Measurements from ENCODE around the gene SLX4. TPM values are rescaled to one million over a fixed set of nuclear protein-coding genes. Genes with fewer than 3 reads are reported as not detected.

Gene SLX4
- total and polyA plus RNA-seq, 5 experiments from 2014 or later: 0.32 to 8.6 (median 1.2) TPM

DNA sequence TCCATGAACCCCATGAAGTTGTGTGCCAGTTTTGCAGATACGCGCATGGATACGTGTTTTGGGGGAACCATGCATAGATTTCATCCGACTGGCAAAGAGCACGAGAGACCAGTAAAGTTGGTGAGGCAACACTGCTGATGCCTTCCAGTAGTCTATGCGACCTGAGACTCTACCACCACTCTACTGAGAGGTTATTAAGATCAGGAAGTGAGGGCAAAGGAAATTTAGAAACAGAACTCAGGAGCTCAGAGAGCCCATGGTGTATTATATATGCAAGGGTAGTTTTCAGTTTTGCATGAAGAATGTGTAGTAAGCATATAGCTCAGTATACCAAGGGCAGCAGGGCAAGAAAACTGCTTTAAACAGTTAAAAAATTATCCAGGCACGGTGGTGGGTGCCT lies 4.2 kb downstream of the SLX4 start:
- no peak for ATAC-seq
- no peak for DNase-seq
- H3K27ac Mint-ChIP-seq: peak overlapping the region in 1 of 10 donors; percentile 25
- H3K36me3 Mint-ChIP-seq: peaks cover 0 to 38% (median 8%) of the 10 kb centered on the region in 3 donors
- no peak overlapping the region for H3K4me3 Mint-ChIP-seq
- POLR2A ChIA-PET: interaction anchor here (0.6 kb wide), 1 partner anchor 51 kb away, joined by 4 read pairs; no protein-coding TSS in a partner anchor
- H3K27me3 Mint-ChIP-seq: no peaks in the 10 kb centered on the region
- H3K4me1 Mint-ChIP-seq: peaks cover 10 to 31% (median 26%) of the 10 kb centered on the region in 4 donors
- H3K9me3 Mint-ChIP-seq: no peaks in the 10 kb centered on the region

DNA sequence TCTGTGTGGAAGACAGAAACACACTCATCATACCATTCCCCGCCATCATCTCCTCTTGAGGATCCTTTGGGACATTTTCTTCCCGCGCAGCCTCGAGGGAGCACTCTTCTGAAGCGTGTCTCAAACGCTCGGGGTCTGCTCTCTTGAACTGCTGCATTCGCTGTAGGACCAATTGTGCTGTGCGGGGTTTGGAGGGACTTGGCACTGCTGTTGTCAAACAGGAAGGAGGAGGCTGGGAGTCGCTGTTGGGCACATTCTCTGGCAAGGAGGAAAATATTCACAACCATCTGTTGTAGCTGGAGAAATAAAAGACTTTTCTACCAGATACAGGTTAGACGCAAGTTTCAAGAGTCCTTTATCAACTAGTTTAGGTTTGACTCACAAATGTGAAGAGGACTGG lies 5.0 kb downstream of the SLX4 start:
- Mint-ChIP-seq H3K27ac (no peak overlapping the region), H3K4me1 (peaks cover 5 to 24% (median 20%) of the 10 kb centered on the region in 4 donors), H3K36me3 (peaks cover 0 to 44% (median 13%) of the 10 kb centered on the region in 3 donors), H3K4me3 (no peak overlapping the region), H3K27me3 (no peaks in the 10 kb centered on the region), H3K9me3 (no peaks in the 10 kb centered on the region)
- ATAC-seq: no peak
- no peak for DNase-seq
- POLR2A ChIA-PET: interaction anchor here (0.6 kb wide), 1 partner anchor 51 kb away, joined by 4 read pairs; no protein-coding TSS in a partner anchor

DNA sequence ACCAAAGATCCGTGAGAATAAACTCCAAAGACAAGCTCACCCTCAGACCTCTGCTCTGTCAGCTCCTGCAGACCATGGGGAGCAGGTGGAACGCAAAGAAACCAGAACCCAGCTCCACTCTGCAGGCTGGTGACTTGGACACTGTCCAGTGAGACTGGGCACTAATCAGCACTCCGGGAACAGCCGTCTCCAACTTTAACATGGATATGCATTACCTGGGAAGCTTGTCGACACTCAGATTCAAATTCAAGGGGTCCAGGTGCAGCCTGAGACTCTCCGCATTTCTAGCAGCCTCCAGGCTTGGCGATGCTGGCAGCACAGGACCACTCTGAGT lies 9.1 kb downstream of the SLX4 start:
- Mint-ChIP-seq H3K4me3 (no peak overlapping the region), H3K27ac (no peak overlapping the region), H3K4me1 (peaks cover 0 to 9% (median 7%) of the 10 kb centered on the region in 4 donors), H3K9me3 (no peaks in the 10 kb centered on the region), H3K27me3 (no peaks in the 10 kb centered on the region), H3K36me3 (peaks cover 0 to 58% (median 23%) of the 10 kb centered on the region in 3 donors)
- POLR2A ChIA-PET: no interaction called here
- DNase-seq (no peak), ATAC-seq (no peak)

GRCh38 chr16:3601614-3602319 lies 9.6 kb downstream of the SLX4 start:
- POLR2A ChIA-PET: no interaction called here
- H3K27ac Mint-ChIP-seq: no peak overlapping the region
- no peaks in the 10 kb centered on the region for H3K27me3 Mint-ChIP-seq
- DNase-seq (no peak), ATAC-seq (no peak)
- no peaks in the 10 kb centered on the region for H3K9me3 Mint-ChIP-seq
- no peak overlapping the region for H3K4me3 Mint-ChIP-seq
- peaks cover 0 to 9% (median 5%) of the 10 kb centered on the region in 4 donors for H3K4me1 Mint-ChIP-seq
- peaks cover 0 to 60% (median 23%) of the 10 kb centered on the region in 3 donors for H3K36me3 Mint-ChIP-seq

DNA sequence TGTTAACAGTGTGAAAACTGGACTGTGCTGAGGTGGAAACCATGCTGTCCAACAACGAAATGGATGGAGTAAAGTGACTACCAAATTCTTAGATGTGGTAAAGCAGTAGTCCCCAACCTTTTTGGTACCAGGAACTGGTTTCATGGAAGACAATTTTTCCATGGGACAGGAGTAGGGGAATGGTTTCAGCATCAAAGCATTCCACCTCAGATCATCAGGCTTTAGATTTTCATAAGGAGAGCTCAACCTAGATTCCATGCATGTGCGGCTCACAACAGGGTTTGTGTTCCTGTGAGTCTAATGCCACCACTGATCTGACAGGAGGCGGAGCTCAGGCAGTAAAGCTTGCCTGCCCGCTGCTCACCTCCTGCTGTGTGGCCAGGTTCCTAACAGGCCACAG lies 11.5 kb downstream of the SLX4 start:
- DNase-seq (no peak), ATAC-seq (no peak)
- H3K36me3 Mint-ChIP-seq: peaks cover 0 to 46% (median 16%) of the 10 kb centered on the region in 3 donors
- H3K9me3 Mint-ChIP-seq: no peaks in the 10 kb centered on the region
- no peak overlapping the region for H3K27ac Mint-ChIP-seq
- H3K4me3 Mint-ChIP-seq: no peak overlapping the region
- peaks cover 0 to 6% (median 0%) of the 10 kb centered on the region in 4 donors for H3K4me1 Mint-ChIP-seq
- POLR2A ChIA-PET: no interaction called here
- no peaks in the 10 kb centered on the region for H3K27me3 Mint-ChIP-seq

GRCh38 chr16:3599121-3599520 lies 12.3 kb downstream of the SLX4 start:
- no peak for DNase-seq
- Mint-ChIP-seq H3K9me3 (no peaks in the 10 kb centered on the region), H3K27ac (no peak overlapping the region), H3K27me3 (no peaks in the 10 kb centered on the region), H3K36me3 (peaks cover 0 to 42% (median 16%) of the 10 kb centered on the region in 3 donors), H3K4me1 (peaks cover 0 to 6% (median 0%) of the 10 kb centered on the region in 4 donors), H3K4me3 (no peak overlapping the region)
- ATAC-seq: no peak
- POLR2A ChIA-PET: no interaction called here

DNA sequence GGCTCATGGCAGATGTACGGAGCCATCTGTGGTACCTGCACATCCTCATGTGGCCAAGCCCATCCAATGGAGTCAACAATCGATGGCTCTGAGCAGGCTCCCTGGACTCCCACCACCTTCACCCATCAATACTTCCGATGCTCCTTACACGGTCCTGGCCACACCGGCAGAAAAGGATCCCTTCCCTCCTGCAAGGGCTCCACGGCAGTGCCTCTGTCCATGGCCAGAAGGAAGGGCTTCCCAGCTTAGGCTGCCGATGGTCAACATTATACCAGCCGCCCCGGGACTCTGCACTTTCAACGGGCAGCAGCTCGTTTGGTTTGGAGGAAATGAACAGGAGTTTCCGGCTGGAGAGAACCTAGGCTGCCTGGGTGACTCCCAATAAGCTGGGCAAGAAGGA lies 13.2 kb downstream of the SLX4 start:
- POLR2A ChIA-PET: no interaction called here
- H3K4me3 Mint-ChIP-seq: no peak overlapping the region
- ATAC-seq: no peak

GRCh38 chr16:3597676-3598075 lies 13.7 kb downstream of the SLX4 start:
- H3K27me3 Mint-ChIP-seq: no peaks in the 10 kb centered on the region
- peaks cover 0 to 28% (median 16%) of the 10 kb centered on the region in 3 donors for H3K36me3 Mint-ChIP-seq
- H3K4me1 Mint-ChIP-seq: peaks cover 0 to 6% (median 0%) of the 10 kb centered on the region in 4 donors
- POLR2A ChIA-PET: no interaction called here
- DNase-seq (no peak), ATAC-seq (no peak)
- H3K27ac Mint-ChIP-seq: peak overlapping the region in 1 of 10 donors; percentile 28
- no peak overlapping the region for H3K4me3 Mint-ChIP-seq
- H3K9me3 Mint-ChIP-seq: no peaks in the 10 kb centered on the region

More for the DNA sequence above, 13.2 kb downstream of the SLX4 start:
- no peak for DNase-seq
- peaks cover 0 to 6% (median 0%) of the 10 kb centered on the region in 4 donors for H3K4me1 Mint-ChIP-seq
- H3K9me3 Mint-ChIP-seq: no peaks in the 10 kb centered on the region
- H3K36me3 Mint-ChIP-seq: peaks cover 0 to 33% (median 16%) of the 10 kb centered on the region in 3 donors
- H3K27ac Mint-ChIP-seq: no peak overlapping the region
- H3K27me3 Mint-ChIP-seq: no peaks in the 10 kb centered on the region

- no peak for ATAC-seq
- Mint-ChIP-seq H3K4me3 (no peak overlapping the region), H3K27me3 (no peaks in the 10 kb centered on the region), H3K4me1 (peaks cover 0 to 6% (median 0%) of the 10 kb centered on the region in 4 donors), H3K27ac (peak overlapping the region in 1 of 10 donors; percentile 28), H3K9me3 (no peaks in the 10 kb centered on the region), H3K36me3 (peaks cover 0 to 23% (median 16%) of the 10 kb centered on the region in 3 donors)
- no peak for DNase-seq
- POLR2A ChIA-PET: no interaction called here
Observed at GRCh38 chr16:3597226-3597625, 14.2 kb downstream of the SLX4 start.

GRCh38 chr16:3596101-3596861 lies 15.1 kb downstream of the SLX4 start:
- peaks cover 0 to 19% (median 10%) of the 10 kb centered on the region in 3 donors for H3K36me3 Mint-ChIP-seq
- peaks cover 0 to 6% (median 0%) of the 10 kb centered on the region in 4 donors for H3K4me1 Mint-ChIP-seq
- ATAC-seq (no peak), DNase-seq (no peak)
- POLR2A ChIA-PET: interaction anchor here (0.6 kb wide), 1 partner anchor 753 kb away, joined by 3 read pairs; no protein-coding TSS in a partner anchor
- H3K27ac Mint-ChIP-seq: no peak overlapping the region
- no peak overlapping the region for H3K4me3 Mint-ChIP-seq
- H3K27me3 Mint-ChIP-seq: no peaks in the 10 kb centered on the region
- no peaks in the 10 kb centered on the region for H3K9me3 Mint-ChIP-seq

- DNase-seq (no peak), ATAC-seq (no peak)
- no peak overlapping the region for H3K4me3 Mint-ChIP-seq
- no peaks in the 10 kb centered on the region for H3K9me3 Mint-ChIP-seq
- H3K27me3 Mint-ChIP-seq: no peaks in the 10 kb centered on the region
- peaks cover 0 to 16% (median 9%) of the 10 kb centered on the region in 3 donors for H3K36me3 Mint-ChIP-seq
- H3K4me1 Mint-ChIP-seq: peaks cover 0 to 6% (median 3%) of the 10 kb centered on the region in 4 donors
- H3K27ac Mint-ChIP-seq: no peak overlapping the region
- POLR2A ChIA-PET: no interaction called here
Observed at GRCh38 chr16:3595521-3596021, 15.8 kb downstream of the SLX4 start.

DNA sequence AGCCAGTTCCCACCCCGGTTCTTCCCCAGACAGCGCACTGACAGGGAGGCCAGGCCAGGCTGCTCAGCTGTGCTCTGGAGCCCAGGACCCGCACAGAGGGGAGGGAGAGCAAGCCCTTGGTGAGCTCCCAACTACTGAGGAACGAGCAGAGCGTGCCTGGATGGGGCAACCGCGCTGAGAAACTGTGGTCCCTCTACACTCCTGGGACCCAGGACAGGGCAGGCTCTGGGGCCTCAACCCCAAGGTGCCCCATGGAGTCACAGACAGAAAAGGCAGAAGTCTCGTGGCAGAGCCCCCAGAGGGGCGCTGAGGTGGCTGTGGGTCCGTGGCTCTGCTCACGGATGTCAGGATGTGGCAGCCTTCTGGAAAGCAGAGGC lies 16.3 kb downstream of the SLX4 start:
- H3K36me3 Mint-ChIP-seq: peaks cover 0 to 15% (median 6%) of the 10 kb centered on the region in 3 donors
- peak overlapping the region in 1 of 10 donors; percentile 37 for H3K27ac Mint-ChIP-seq
- H3K4me1 Mint-ChIP-seq: peaks cover 0 to 6% (median 4%) of the 10 kb centered on the region in 4 donors
- no peaks in the 10 kb centered on the region for H3K9me3 Mint-ChIP-seq
- no peaks in the 10 kb centered on the region for H3K27me3 Mint-ChIP-seq
- POLR2A ChIA-PET: no interaction called here
- DNase-seq: no peak
- no peak overlapping the region for H3K4me3 Mint-ChIP-seq
- no peak for ATAC-seq

Measured in naive thymus-derived CD8-positive, alpha-beta T cell (primary cell).